OCI-M1 (cell line): ENCODE results near the gene CHAT.

Experiments
- DNase-seq: peaks from one replicate; lab custom pipeline; 2025; lab: John Stamatoyannopoulos, UW

The CHAT gene

DNA sequence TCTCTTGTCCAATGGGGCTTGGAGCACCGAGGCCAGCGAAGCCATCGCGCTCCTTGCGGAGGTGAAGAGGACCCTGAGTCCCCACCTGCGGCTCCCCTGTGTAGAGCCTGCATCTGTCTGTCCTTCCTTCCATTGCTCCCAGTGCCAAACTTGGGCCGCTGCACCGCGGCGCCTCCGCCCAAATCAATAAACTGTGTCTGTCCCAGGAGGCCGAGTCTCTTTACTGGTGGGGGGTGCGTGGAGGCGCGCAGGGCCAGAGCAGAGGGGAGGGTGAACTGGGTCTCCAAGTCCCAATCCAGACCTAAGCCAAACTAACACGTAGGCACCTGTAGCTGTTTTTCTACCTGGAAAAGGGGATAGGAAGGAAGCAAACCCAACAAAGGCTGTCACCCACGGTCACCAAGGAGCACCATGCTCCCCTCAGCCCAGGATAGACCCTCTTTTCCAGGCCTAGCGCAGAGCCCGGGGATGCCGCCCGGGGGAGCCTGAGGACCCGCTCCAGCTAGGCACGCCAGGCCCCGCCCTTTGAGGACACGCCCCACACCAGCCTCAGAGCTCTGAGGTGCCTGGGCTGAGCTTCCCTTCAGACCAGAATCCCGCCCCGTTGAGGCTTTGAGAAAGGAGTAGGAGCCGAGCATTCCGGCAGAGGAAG is 1.2 kb upstream of the CHAT start:
- no peak for DNase-seq

GRCh38 chr10:49613165-49613881 is 514 bp upstream of the CHAT start:
- no peak for DNase-seq

- DNase-seq = no peak
Measured at GRCh38 chr10:49614242-49615198, 683 bp downstream of the CHAT start.

DNA sequence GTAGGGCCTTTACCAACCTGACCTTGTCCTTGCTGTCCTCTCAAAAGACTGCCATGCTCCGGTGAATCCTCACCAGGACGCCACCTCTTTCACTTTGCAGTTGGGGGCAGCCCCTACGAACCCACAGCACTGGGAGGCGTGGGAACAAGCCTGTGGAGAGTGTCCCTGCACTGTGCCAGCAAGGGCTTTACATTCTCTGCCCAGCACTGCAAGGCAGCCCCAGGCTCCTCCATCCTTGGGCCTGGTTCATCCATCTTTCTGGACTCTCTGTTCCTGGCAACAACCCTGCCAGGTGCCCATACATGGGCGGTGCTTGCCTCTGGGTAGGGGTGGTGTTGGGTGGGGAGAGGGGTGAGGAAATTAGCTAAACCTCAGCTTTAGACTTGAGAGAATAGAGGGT is 1.4 kb downstream of the CHAT start:
- DNase-seq = no peak

DNA sequence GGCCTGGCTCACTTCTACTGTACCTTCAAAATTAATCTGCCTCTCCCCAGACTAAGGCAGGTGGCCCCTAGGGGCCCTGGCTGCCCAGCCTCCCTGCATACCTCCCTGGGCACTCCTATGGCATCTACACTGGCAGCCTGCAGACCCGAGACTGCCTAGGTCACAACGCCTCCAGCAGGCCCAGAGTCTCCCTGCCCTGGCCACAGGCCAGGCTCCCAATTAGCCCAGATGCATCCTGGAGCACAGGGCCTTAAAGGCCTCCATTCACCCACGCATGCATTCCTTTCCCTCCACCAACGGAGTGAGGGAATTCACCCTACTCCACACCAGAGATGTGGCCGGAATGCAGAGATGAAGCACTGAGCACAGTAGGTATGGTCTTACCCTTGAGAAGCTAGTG is 1.9 kb downstream of the CHAT start:
- DNase-seq = no peak

DNA sequence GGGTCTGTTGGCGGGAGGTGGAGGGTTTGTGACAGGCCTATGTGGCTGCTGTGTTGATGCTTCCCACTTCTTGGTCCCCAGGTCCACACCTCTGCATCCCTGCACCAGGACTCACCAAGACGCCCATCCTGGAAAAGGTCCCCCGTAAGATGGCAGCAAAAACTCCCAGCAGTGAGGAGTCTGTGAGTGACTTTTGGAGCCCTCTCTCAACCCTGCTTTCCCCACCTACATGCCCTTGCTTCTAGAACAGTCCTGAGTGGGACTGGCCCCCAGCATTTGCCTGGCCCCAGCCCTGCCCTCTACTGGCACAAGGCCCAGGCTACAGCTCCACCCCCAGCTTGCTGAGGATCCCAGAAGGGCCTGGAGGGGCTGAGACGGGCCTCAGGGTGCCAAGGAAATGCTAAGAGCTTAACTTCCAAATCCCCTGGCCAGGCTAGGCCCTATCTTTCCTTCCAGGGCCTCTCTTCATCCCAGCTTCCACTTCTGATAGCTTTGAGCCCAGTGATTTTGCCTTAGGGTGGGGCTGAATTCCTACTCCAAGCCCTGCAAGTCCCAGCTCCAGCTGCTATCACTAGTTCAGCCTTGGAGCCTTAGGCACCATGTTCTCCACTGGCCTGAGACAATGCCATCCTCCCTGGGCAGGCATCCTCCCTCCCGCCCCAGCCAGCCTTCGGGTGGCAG is 2.7 kb downstream of the CHAT start:
- no peak for DNase-seq

GRCh38 chr10:49617121-49618020 is 3.5 kb downstream of the CHAT start:
- no peak for DNase-seq

- DNase-seq = no peak
Measured at GRCh38 chr10:49618821-49619220, 5.0 kb downstream of the CHAT start.

- no peak for DNase-seq
Measured at GRCh38 chr10:49619613-49620012, 5.8 kb downstream of the CHAT start.

DNA sequence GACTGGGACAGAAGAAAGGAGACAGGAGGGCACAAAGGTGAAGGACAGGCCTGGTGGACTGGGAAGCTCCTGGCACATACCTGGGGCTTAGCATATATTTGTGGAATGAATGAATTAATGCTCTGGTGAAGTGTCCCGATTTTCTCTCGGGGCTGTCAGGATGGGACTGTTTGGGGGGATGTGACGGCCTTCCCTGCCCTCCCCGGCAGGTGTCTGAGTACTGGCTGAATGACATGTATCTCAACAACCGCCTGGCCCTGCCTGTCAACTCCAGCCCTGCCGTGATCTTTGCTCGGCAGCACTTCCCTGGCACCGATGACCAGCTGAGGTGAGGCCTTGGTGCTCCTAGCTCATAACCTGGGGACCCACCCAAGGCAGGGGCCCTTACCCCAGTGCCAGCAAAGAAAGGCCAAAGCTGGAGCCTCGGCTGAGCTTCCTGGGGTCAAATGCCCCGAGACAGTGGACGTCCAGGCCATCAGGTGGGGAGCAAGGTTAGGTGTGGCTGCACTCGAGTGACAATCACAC is 6.5 kb downstream of the CHAT start:
- DNase-seq = no peak

DNA sequence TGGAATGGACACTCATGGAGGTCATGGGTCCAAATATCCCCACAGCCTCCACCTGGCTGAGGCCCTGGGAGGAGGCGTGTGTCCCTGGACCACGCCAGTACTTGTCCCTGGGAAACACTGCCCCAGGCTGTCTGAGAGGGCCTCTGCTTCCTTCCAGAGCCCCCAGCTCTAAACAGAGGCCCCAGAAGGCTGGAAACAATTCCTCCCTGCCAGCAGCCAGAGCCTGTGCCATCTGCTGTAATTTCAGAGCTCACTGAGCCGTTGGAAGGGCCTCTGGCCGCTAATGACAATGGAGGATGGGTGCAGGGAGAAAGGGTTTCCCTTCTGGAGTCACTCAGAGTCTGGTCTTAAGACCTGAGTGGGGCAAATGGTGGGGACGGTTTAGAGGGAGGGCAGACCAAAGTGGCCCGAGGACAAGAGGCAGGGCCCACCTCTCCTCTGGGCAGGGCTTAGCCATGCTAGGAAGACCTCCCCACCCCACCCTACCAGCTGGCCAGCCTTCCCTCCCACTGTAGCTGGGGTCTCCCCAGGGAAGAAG is 7.1 kb downstream of the CHAT start:
- no peak for DNase-seq

DNA sequence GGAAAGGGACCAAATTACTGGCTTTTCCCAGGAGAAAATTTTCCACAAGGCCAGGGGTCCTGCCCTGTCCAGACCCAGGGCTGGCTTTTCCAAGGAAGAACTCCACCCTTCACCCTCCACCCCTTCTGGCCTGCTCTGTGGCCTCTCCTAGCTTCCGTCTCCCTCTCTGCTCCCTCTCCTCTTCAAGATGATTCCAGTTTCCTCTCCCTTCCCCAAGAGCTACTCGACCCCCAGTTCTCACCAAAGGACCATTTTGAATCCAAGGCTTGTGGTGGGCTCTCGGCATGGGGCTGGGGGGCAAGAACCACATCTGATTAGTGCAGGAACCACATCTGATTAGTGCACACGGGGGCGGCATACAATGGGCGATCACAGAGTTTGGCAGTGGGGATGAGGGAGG is 7.7 kb downstream of the CHAT start:
- no peak for DNase-seq

- DNase-seq = no peak
Measured at GRCh38 chr10:49622426-49623425, 8.9 kb downstream of the CHAT start.

DNA sequence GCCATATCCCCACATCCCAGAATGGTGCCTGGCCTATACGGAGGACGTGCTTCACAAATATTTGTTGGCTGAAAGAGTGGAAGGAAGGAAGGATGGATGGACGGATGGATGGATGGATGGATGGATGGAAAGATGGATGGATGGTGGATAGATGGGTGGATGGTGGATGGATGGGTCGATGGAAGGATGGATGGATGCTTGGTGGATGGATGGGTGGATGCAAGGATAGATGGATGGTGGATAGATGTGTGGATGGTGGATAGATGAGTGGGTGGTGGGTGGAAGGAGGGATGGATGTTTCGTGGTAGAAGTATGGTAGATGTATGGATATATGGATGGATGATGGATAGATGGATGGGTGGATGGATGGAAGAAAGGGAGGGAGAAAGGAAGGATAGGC is 10.8 kb downstream of the CHAT start:
- no peak for DNase-seq

DNA sequence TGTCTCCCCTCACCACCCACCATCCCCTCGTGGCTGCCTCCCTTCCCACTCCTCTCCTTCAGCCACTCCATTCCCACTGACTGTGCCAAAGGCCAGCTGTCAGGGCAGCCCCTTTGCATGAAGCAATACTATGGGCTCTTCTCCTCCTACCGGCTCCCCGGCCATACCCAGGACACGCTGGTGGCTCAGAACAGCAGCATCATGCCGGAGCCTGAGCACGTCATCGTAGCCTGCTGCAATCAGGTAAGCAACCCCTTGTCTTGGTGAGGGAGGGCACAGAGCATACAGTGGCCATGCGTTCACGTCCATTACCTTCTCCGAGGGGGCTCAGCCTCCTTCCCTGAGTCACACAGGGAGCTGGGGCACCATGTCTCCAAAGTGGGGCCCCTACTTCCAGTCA is 11.6 kb downstream of the CHAT start:
- DNase-seq = no peak

GRCh38 chr10:49627038-49627437 is 13.2 kb downstream of the CHAT start:
- DNase-seq = no peak

GRCh38 chr10:49627644-49628247 is 13.9 kb downstream of the CHAT start:
- no peak for DNase-seq

DNA sequence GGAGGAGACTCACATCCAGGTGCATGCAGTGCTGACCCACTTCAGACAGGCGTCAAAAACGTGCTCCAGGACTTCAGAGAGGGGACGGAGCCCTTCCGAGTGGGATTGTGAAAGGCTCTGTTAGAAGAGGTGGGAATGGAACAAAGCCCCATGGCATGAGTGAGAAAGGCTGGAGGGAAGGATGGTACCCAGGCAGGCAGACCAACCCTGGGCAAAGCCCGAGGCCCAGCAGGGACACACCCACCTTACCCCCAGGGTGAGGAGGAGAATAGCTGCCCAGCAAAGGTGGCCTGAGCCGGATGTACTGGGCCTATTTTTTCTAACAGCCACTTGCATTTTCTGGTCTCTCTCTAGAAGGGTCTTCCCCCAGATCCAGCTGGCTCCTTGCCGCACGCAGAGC is 14.8 kb downstream of the CHAT start:
- DNase-seq = no peak

DNA sequence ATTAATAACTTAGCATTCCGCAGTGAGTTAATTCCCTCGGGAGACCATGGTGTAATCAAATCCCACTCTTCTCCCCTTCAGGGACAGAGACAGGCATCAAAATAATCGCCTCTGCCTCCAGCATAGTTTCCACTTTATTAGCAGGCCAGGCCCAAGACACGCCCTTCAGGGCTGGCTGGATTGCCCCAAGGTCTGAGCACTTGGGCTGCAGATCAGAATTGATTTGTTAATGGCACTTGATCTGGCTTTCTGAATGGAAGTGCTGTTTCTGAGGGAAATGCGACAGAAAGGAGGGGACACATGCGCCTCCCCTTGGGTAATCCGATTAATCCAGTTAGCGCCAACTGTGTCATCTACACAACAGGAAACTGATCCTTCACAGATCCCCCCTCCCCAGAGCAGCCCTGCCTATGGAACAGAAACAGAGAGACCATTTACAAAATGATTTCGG is 15.6 kb downstream of the CHAT start:
- no peak for DNase-seq
